ENCODE measurements around the gene KIAA2012. TPM values are rescaled to one million over a fixed set of nuclear protein-coding genes. Genes with fewer than 3 reads are reported as not detected.

The KIAA2012 gene
- total and polyA plus RNA-seq, 2 of the 8 experiments (the other 6 are each of a cell fraction or from before 2014, with no cell fraction given): not detected

DNA sequence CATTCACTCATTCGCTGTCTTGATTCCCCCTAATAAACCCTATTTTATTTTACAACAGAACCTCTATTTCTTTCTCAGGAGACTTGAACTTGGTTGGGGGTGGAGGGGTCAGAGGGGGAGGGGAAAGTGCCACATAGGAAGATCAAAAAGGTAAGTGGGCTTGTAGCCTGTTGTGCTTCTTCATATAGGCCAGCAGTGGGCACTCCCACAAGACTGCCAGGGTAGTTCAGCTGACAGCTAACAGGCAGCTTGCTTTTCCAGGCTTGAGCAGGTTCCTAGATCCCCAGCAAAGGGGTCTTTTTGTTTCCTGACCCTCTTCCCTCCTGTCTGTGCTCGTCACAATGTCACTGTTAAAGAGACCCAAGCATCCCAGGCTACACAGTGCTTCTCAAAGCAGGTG lies 829 bp upstream of the KIAA2012 start:
- H3K23ac ChIP-seq (ENCODE audit: insufficient read length): no peak overlapping the region
- POLR2A ChIA-PET (ENCODE audit: partially characterized antibody): interaction anchor here (0.5 to 1.6 kb wide), 2 partner anchors 37 to 303 kb away, joined by 3 read pairs; no protein-coding TSS in a partner anchor
- H2BK12ac ChIP-seq (ENCODE audit: low read depth, low read length): no peak overlapping the region
- no peak overlapping the region for H2AFZ ChIP-seq (ENCODE audit: low read length)
- H4K5ac ChIP-seq (ENCODE audit: insufficient read length, low read depth, low read length): no peak overlapping the region
- H3K9me3 ChIP-seq (ENCODE audit: insufficient read depth in 2 of 2, low read depth in 1 of 2, low read length in 1 of 2): no peaks in the 10 kb centered on the region
- no peak overlapping the region for H3K9ac ChIP-seq (replicated peaks in 1 of 4; ENCODE audit: extremely low read depth in 1 of 4, low read depth in 3 of 4, low read length in 3 of 4)
- H3K4me2 ChIP-seq (ENCODE audit: insufficient read depth in 1 of 2, low read depth in 2 of 2, low read length in 2 of 2): no peak overlapping the region
- H3K79me2 ChIP-seq (ENCODE audit: control insufficient read depth in 1 of 2, insufficient read depth in 2 of 2, low read length in 2 of 2): no peaks in the 10 kb centered on the region
- H2BK120ac ChIP-seq (replicated peaks; ENCODE audit: low read depth, low read length): no peak overlapping the region
- 73% methylated on average over 2 of the region's 2 CpGs; no CpG with 5 or more reads in 1 of the 2 experiments for WGBS, 2 experiments (ENCODE audit: extremely low coverage in 1 of 2, insufficient coverage in 1 of 2, insufficient read length in 1 of 2, insufficient replicate concordance in 2 of 2, low coverage in 1 of 2, low lambda C conversion rate in 2 of 2, missing lambda C conversion rate in 1 of 2)
- H2AK5ac ChIP-seq (ENCODE audit: low read depth, low read length): no peak overlapping the region
- H4K20me1 ChIP-seq (replicated peaks in 1 of 2; ENCODE audit: control insufficient read depth in 1 of 2, insufficient read depth in 2 of 2, low read length in 2 of 2): no peaks in the 10 kb centered on the region
- no peaks in the 10 kb centered on the region for H3K79me1 ChIP-seq (ENCODE audit: low read depth, low read length)
- peaks cover 0 to 9% (median 1%) of the 10 kb centered on the region in 4 experiments; a peak in 4 of 7 replicates for H3K4me1 ChIP-seq (replicated peaks in 1 of 4; ENCODE audit: control insufficient read depth in 3 of 4, insufficient read depth in 4 of 4, low read length in 3 of 4)
- H2BK5ac ChIP-seq (ENCODE audit: low read depth, low read length): no peak overlapping the region
- DNase-seq (ENCODE audit: low read depth in 1 of 2, low spot score in 2 of 2) (no peak), FAIRE-seq (peak; percentile 62)
- no peak overlapping the region for H3K56ac ChIP-seq (replicated peaks; ENCODE audit: insufficient read length, low read depth, low read length)
- no peak overlapping the region for H3K18ac ChIP-seq (ENCODE audit: extremely low read depth, low read length)
- no peak overlapping the region for H3K4ac ChIP-seq (replicated peaks; ENCODE audit: insufficient read length, low read depth, low read length)
- H3K27me3 ChIP-seq (replicated peaks in 1 of 4; ENCODE audit: control insufficient read depth in 3 of 4, extremely low read depth in 1 of 4, insufficient read depth in 3 of 4, low read length in 3 of 4): no peaks in the 10 kb centered on the region
- H3K4me3 ChIP-seq (ENCODE audit: extremely low read depth in 1 of 4, insufficient read depth in 2 of 4, low read depth in 3 of 4, low read length in 4 of 4): no peak overlapping the region
- H2BK20ac ChIP-seq (ENCODE audit: low read length): no peak overlapping the region
- H3K14ac ChIP-seq (ENCODE audit: insufficient read length): no peak overlapping the region
- no peak overlapping the region for H2BK15ac ChIP-seq (ENCODE audit: low read length)
- no peaks in the 10 kb centered on the region for H3K23me2 ChIP-seq (ENCODE audit: low read depth, low read length)
- H3K27ac ChIP-seq (ENCODE audit: low read depth, low read length): no peak overlapping the region
- CTCF ChIA-PET (ENCODE audit: partially characterized antibody): interaction anchor here (0.5 to 3.3 kb wide), 24 partner anchors 8 to 269 kb away, joined by 3 to 28 read pairs (median 7); no protein-coding TSS in a partner anchor
- no peak overlapping the region for H4K8ac ChIP-seq (ENCODE audit: extremely low read depth, insufficient read depth, low read length)
- no peak overlapping the region for H4K91ac ChIP-seq (replicated peaks; ENCODE audit: insufficient read length, low read length)
- H3K36me3 ChIP-seq (ENCODE audit: control insufficient read depth in 2 of 4, insufficient read depth in 4 of 4, low read length in 3 of 4): no peaks in the 10 kb centered on the region
- TF ChIP-seq CTCF (IDR thresholded peaks at IDR 0.05; ENCODE audit: control extremely low read depth in 1 of 3, insufficient read depth in 1 of 3, low read depth in 1 of 3, low read length in 3 of 3) (peak; percentile 59 to 74 (median 65)), TAF1 (IDR thresholded peaks at IDR 0.05; ENCODE audit: low read depth, low read length) (no peak), RAD21 (IDR thresholded peaks at IDR 0.05 in 1 of 2, conservative IDR thresholded peaks at IDR 0.05 in 1 of 2; ENCODE audit: low read depth in 2 of 2, low read length in 2 of 2) (peak; percentile 48 to 64), SP2 (IDR thresholded peaks at IDR 0.05; ENCODE audit: low read length) (no peak), YY1 (IDR thresholded peaks at IDR 0.05; ENCODE audit: low read depth, low read length) (no peak), RXRA (IDR thresholded peaks at IDR 0.05; ENCODE audit: insufficient read depth, low read depth, low read length) (no peak), SIN3A (conservative IDR thresholded peaks at IDR 0.05 in 1 of 2, IDR thresholded peaks at IDR 0.05 in 1 of 2; ENCODE audit: low read depth in 1 of 2, low read length in 2 of 2) (peak in 1 of 2 experiments; percentile 53; a peak in 1 of 4 replicates)
- TF ChIP-seq, protein P1, sequence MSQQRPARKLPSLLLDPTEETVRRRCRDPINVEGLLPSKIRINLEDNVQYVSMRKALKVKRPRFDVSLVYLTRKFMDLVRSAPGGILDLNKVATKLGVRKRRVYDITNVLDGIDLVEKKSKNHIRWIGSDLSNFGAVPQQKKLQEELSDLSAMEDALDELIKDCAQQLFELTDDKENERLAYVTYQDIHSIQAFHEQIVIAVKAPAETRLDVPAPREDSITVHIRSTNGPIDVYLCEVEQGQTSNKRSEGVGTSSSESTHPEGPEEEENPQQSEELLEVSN (IDR thresholded peaks at IDR 0.05): no peak
- TF ChIP-seq, protein P2, sequence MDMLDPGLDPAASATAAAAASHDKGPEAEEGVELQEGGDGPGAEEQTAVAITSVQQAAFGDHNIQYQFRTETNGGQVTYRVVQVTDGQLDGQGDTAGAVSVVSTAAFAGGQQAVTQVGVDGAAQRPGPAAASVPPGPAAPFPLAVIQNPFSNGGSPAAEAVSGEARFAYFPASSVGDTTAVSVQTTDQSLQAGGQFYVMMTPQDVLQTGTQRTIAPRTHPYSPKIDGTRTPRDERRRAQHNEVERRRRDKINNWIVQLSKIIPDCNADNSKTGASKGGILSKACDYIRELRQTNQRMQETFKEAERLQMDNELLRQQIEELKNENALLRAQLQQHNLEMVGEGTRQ (IDR thresholded peaks at IDR 0.05; ENCODE audit: low read length): no peak

Data from H1 (cell line).